B cell (primary cell): ENCODE results near the gene RNF166. TPM values are rescaled to one million over a fixed set of nuclear protein-coding genes. Genes with fewer than 3 reads are reported as not detected.

ENCODE experiments used
- ATAC-seq: fragments of 200-7000 bp; cut with Tn5 transposase; one replicate; pipeline ENCODE4 v1.10.0; 2021; ENCODE audit warnings: low read depth, mild to moderate bottlenecking, moderate number of reproducible peaks, moderate library complexity
- CTCF ChIA-PET: fragments of 350-600 bp; sonication (Branson Sonifier 250); formaldehyde crosslinking; loops from one replicate; lab custom pipeline; 2021; ENCODE audit warnings: antibody characterized with exemption, inconsistent platforms; lab: Charles Lee
- POLR2A ChIA-PET: fragments of 350-600 bp; sonication (Branson Sonifier 250); formaldehyde crosslinking; loops from one replicate; lab custom pipeline; 2021; ENCODE audit warnings: antibody characterized with exemption; lab: Charles Lee
- DNase-seq: peaks from one replicate; pipeline ENCODE4 v3.0.0; 2013
- H2AFZ ChIP-seq: 2 replicates; pipeline ENCODE4 v1.6.1; 2012; ENCODE audit warnings: mild to moderate bottlenecking, low read depth, low read length; ENCODE audit not compliant: insufficient read depth, poor library complexity, severe bottlenecking
- H3K27ac ChIP-seq, 2 donors: 1 replicate in 1 of 2; 2 replicates in 1 of 2; pipeline ENCODE4 v1.5.1; 2012 to 2013; ENCODE audit warnings: low read length in 2 of 2, mild to moderate bottlenecking in 2 of 2, moderate library complexity in 1 of 2
- H3K27me3 ChIP-seq, 4 experiments: fragments of 200-600 bp in 1 of 4; sonication (generic) in 1 of 4; replicated peaks in 1 of 4; 1 replicate in 2 of 4; 2 replicates in 2 of 4; pipeline versions ENCODE4 v1.6.1 to v1.7.0; 2013 to 2016; ENCODE audit warnings: low read length in 3 of 4, mild to moderate bottlenecking in 2 of 4, mixed read lengths in 1 of 4, moderate library complexity in 1 of 4; ENCODE audit not compliant: insufficient read depth in 4 of 4, control insufficient read depth in 3 of 4; ENCODE audit errors: control extremely low read depth in 1 of 4
- H3K36me3 ChIP-seq, 2 experiments: replicated peaks in 1 of 2; 1 replicate in 1 of 2; 2 replicates in 1 of 2; pipeline versions ENCODE4 v1.6.1 to v1.7.1; 2013; ENCODE audit warnings: low read length in 1 of 2; ENCODE audit not compliant: insufficient read depth in 2 of 2, control insufficient read depth in 1 of 2; ENCODE audit errors: control extremely low read depth in 1 of 2, extremely low read depth in 1 of 2
- H3K4me1 ChIP-seq, 2 donors: fragments of 200-600 bp in 1 of 2; sonication (generic) in 1 of 2; 1 replicate in 1 of 2; 2 replicates in 1 of 2; pipeline versions ENCODE4 v1.5.1 to v1.6.1; 2013 to 2017; ENCODE audit warnings: low read length in 2 of 2; ENCODE audit not compliant: control insufficient read depth in 2 of 2, insufficient read depth in 2 of 2
- H3K4me2 ChIP-seq: replicated peaks from 2 replicates; pipeline ENCODE3; 2012; ENCODE audit warnings: mild to moderate bottlenecking, low read depth, low read length; ENCODE audit not compliant: poor library complexity, severe bottlenecking
- H3K4me3 ChIP-seq, 5 experiments: fragments of 200-600 bp in 1 of 5; sonication (generic) in 1 of 5; 1 replicate in 3 of 5; 2 replicates in 2 of 5; pipeline versions ENCODE4 v1.5.1 to v1.7.0; 2011 to 2016; ENCODE audit warnings: low read length in 4 of 5, mild to moderate bottlenecking in 4 of 5, low read depth in 2 of 5, control low read depth in 1 of 5, moderate library complexity in 1 of 5; ENCODE audit not compliant: insufficient read depth in 1 of 5; ENCODE audit errors: control extremely low read depth in 1 of 5, extremely low read depth in 1 of 5
- H3K79me2 ChIP-seq: fragments of 200-600 bp; sonication (generic); one replicate; pipeline ENCODE4 v1.6.0; 2016; ENCODE audit warnings: low read length; ENCODE audit not compliant: control insufficient read depth, insufficient read depth
- H3K9ac ChIP-seq: fragments of 200-600 bp; sonication (generic); 2 replicates; pipeline ENCODE4 v1.6.1; 2017; ENCODE audit warnings: mild to moderate bottlenecking, low read length, moderate library complexity
- H3K9me3 ChIP-seq, 3 donors: one replicate each; pipeline versions ENCODE4 v1.6.1 to v1.7.1; 2013; ENCODE audit warnings: low read length in 2 of 3; ENCODE audit not compliant: control insufficient read depth in 2 of 3, insufficient read depth in 1 of 3; ENCODE audit errors: control extremely low read depth in 1 of 3
- H4K20me1 ChIP-seq: 2 replicates; pipeline ENCODE4 v1.6.0; 2012; ENCODE audit warnings: mild to moderate bottlenecking, low read length; ENCODE audit not compliant: insufficient read depth, control insufficient read depth, poor library complexity, severe bottlenecking
- H3K27ac Mint-ChIP-seq: one replicate; pipeline ENCODE4 v1.8.0; 2021; ENCODE audit warnings: mixed read lengths
- H3K27me3 Mint-ChIP-seq: one replicate; pipeline ENCODE4 v1.8.0; 2021; ENCODE audit warnings: mixed read lengths
- H3K4me1 Mint-ChIP-seq: one replicate; pipeline ENCODE4 v1.8.0; 2021; ENCODE audit warnings: mixed read lengths
- H3K4me3 Mint-ChIP-seq: one replicate; pipeline ENCODE4 v1.8.0; 2021; ENCODE audit warnings: mixed read lengths
- H3K9me3 Mint-ChIP-seq: one replicate; pipeline ENCODE4 v1.8.0; 2022; ENCODE audit warnings: mixed read lengths; ENCODE audit not compliant: insufficient read depth
- CTCF ChIP-seq: fragments of 200-600 bp; IDR thresholded peaks from one replicate; pipeline ENCODE4 v1.8.0; 2022; ENCODE audit warnings: antibody characterized with exemption, mild to moderate bottlenecking
- EZH2 ChIP-seq: IDR thresholded peaks from 2 replicates; pipeline ENCODE4 v1.6.1; 2012; ENCODE audit warnings: borderline replicate concordance, low read depth, mild to moderate bottlenecking, moderate library complexity, low read length; ENCODE audit not compliant: insufficient read depth, poor library complexity, severe bottlenecking
- WGBS: methylation state at CpG from one replicate; pipeline ENCODE4 v1.1.5; 2013; ENCODE audit warnings: missing lambda C conversion rate; ENCODE audit not compliant: insufficient coverage; 5-methylcytosine and 5-hydroxymethylcytosine counted together
- intact Hi-C: fragments of 100-400 bp; cut with micrococcal nuclease; formaldehyde crosslinking; loops from one replicate; pipeline ENCODE4 v1.10.0; 2022
- polyA plus RNA-seq: library from polyadenylated mRNA; depleted of rRNA; stranded (reverse); fragments of >200 nt; gene quantifications from 2 replicates; pipeline ENCODE4 v1.2.3, GENCODE V29; 2012
- total RNA-seq, 2 donors: library from RNA; stranded (reverse); fragments of 120-200 nt in 1 of 2; gene quantifications; 1 replicate in 1 of 2; 2 replicates in 1 of 2; pipeline versions ENCODE4 v1.2.3 to v1.2.4, GENCODE V29; 2013 to 2022

RNF166 gene
- total and polyA plus RNA-seq, 2 donors (not counting 1 experiment from before 2014, with no cell fraction given), result 64.1 to 65.0 TPM

- H3K9me3 Mint-ChIP-seq, result no peaks in the 10 kb centered on the region
- intact Hi-C loops, result no loop called here
- over 99% methylated on average over 7 of the region's 7 CpGs for whole genome bisulfite sequencing
- Histone ChIP-seq H3K27me3 (no peaks in the 10 kb centered on the region), H3K4me2 (no peak overlapping the region), H3K79me2 (peaks cover 37% of the 10 kb centered on the region), H3K27ac (no peak overlapping the region), H2AFZ (no peak overlapping the region), H3K9ac (no peak overlapping the region), H3K9me3 (no peaks in the 10 kb centered on the region), H4K20me1 (peaks cover 23% of the 10 kb centered on the region), H3K4me3 (no peak overlapping the region), H3K4me1 (peaks cover 38 to 71% of the 10 kb centered on the region in 2 donors), H3K36me3 (peaks cover 0 to 47% of the 10 kb centered on the region in 2 experiments)
- POLR2A ChIA-PET, result no interaction called here
- no peak overlapping the region for H3K27ac Mint-ChIP-seq
- ATAC-seq (no peak), DNase-seq (no peak)
- peaks cover 47% of the 10 kb centered on the region for H3K4me1 Mint-ChIP-seq
- no peak overlapping the region for H3K4me3 Mint-ChIP-seq
- H3K27me3 Mint-ChIP-seq, result no peaks in the 10 kb centered on the region
- CTCF ChIA-PET, result no interaction called here
- no peak for TF ChIP-seq EZH2
- TF ChIP-seq CTCF, result no peak
These were observed 10.5 kb downstream of the RNF166 start for GRCh38 chr16:88695753-88696152.

GRCh38 chr16:88695218-88695617 lies 11.0 kb downstream of the RNF166 start:
- WGBS, result 93% methylated on average over 15 of the region's 15 CpGs
- CTCF ChIA-PET, result no interaction called here

More at GRCh38 chr16:88695218-88695617, 11.0 kb downstream of the RNF166 start:
- H3K27me3 ChIP-seq, result no peaks in the 10 kb centered on the region
- H3K79me2 ChIP-seq, result peaks cover 32% of the 10 kb centered on the region
- DNase-seq, result no peak
- H3K36me3 ChIP-seq, result peaks cover 0 to 47% of the 10 kb centered on the region in 2 experiments
- TF ChIP-seq CTCF (no peak), EZH2 (no peak)
- intact Hi-C loops, result no loop called here
- Mint-ChIP-seq H3K4me3 (no peak overlapping the region), H3K4me1 (peaks cover 46% of the 10 kb centered on the region), H3K9me3 (no peaks in the 10 kb centered on the region), H3K27ac (no peak overlapping the region), H3K27me3 (no peaks in the 10 kb centered on the region)
- H3K9ac ChIP-seq, result no peak overlapping the region
- ATAC-seq, result no peak
- no peak overlapping the region for H3K4me3 ChIP-seq
- no peak overlapping the region for H3K27ac ChIP-seq
- H3K4me1 ChIP-seq, result peaks cover 33 to 66% of the 10 kb centered on the region in 2 donors
- H4K20me1 ChIP-seq, result peaks cover 23% of the 10 kb centered on the region
- H3K9me3 ChIP-seq, result no peaks in the 10 kb centered on the region
- POLR2A ChIA-PET, result no interaction called here
- no peak overlapping the region for H2AFZ ChIP-seq
- no peak overlapping the region for H3K4me2 ChIP-seq
